K562 (cell line): Measurements from ENCODE around the gene GRB2. TPM values are rescaled to one million over a fixed set of nuclear protein-coding genes. Genes with fewer than 3 reads are reported as not detected.

Experiments
- ATAC-seq: fragments of 200-7000 bp; cut with Tn5 transposase; 3 replicates; pipeline ENCODE4 v1.9.1; 2020; ENCODE audit warnings: moderate library complexity
- BruUV-seq: library from RNA; stranded (reverse); fragments of 400-500 nt; replicated peaks from 2 replicates; lab custom pipeline; 2021; lab: Mats Ljungman, UMichigan
- CTCF ChIA-PET: fragments of 300-600 bp; formaldehyde crosslinking; extraction: SDS; loops from one replicate; lab custom pipeline; 2021; ENCODE audit warnings: low intra/inter-chr PET ratio; lab: Yijun Ruan, JAX
- POLR2A ChIA-PET: fragments of 300-600, 350-650 bp; sonication (Branson Sonifier 250); formaldehyde crosslinking; extraction: SDS; loops from one replicate; lab custom pipeline; 2021; ENCODE audit warnings: antibody characterized with exemption, inconsistent platforms; lab: Yijun Ruan, JAX
- DNase-seq, 4 experiments: peaks; one replicate each; pipeline versions ENCODE4 v3.0.0 to v3.0.0-alpha.2; 2011 to 2018; ENCODE audit warnings: low spot score in 3 of 4, mixed read lengths in 3 of 4; ENCODE audit errors: extremely low read depth in 1 of 4
- FAIRE-seq: peaks from 2 replicates; lab custom pipeline; 2011; peaks lifted over from hg19 to GRCh38; lab: Jason Lieb, UNC
- H2AFZ ChIP-seq: 2 replicates; pipeline ENCODE4 v1.6.0; 2011; ENCODE audit warnings: low read depth, low read length, control low read depth, inconsistent platforms
- H3K27ac ChIP-seq: fragments of 200-600 bp; 3 replicates; pipeline ENCODE4 v1.8.0; 2011; ENCODE audit warnings: low read depth, mild to moderate bottlenecking, control low read depth, inconsistent platforms, low read length, moderate library complexity, mixed read lengths; ENCODE audit errors: extremely low read depth
- H3K27me3 ChIP-seq, 2 experiments: fragments of 300-600 bp in 1 of 2; 2 replicates in 1 of 2; 3 replicates in 1 of 2; pipeline versions ENCODE4 v1.6.0 to v1.8.0; 2011; ENCODE audit warnings: inconsistent platforms in 2 of 2, low read length in 2 of 2, mild to moderate bottlenecking in 1 of 2, mixed read lengths in 1 of 2, moderate library complexity in 1 of 2; ENCODE audit not compliant: control insufficient read depth in 2 of 2, insufficient read depth in 2 of 2
- H3K36me3 ChIP-seq: fragments of 300-600 bp; 3 replicates; pipeline ENCODE4 v1.8.0; 2011; ENCODE audit warnings: mild to moderate bottlenecking, low read length, inconsistent platforms; ENCODE audit not compliant: control insufficient read depth, insufficient read depth
- H3K4me1 ChIP-seq, 2 experiments: fragments of 200-600 bp in 1 of 2; replicated peaks in 1 of 2; 2 replicates in 1 of 2; 3 replicates in 1 of 2; pipeline versions ENCODE4 v1.5.1 to v1.8.0; 2011; ENCODE audit warnings: inconsistent platforms in 2 of 2, low read length in 2 of 2, mild to moderate bottlenecking in 1 of 2, mixed read lengths in 1 of 2, moderate library complexity in 1 of 2; ENCODE audit not compliant: control insufficient read depth in 2 of 2, insufficient read depth in 2 of 2
- H3K4me2 ChIP-seq: 2 replicates; pipeline ENCODE4 v1.6.1; 2011; ENCODE audit warnings: low read length, control low read depth, inconsistent platforms, mixed read lengths; ENCODE audit not compliant: insufficient read depth
- H3K4me3 ChIP-seq: fragments of 200-600 bp; sonication (generic), shearing (Covaris generic); 2 replicates; pipeline ENCODE4 v1.5.1; 2016; ENCODE audit warnings: control low read depth, inconsistent platforms
- H3K79me2 ChIP-seq: fragments of 200-600 bp; 3 replicates; pipeline ENCODE4 v1.8.0; 2011; ENCODE audit warnings: low read length, inconsistent platforms; ENCODE audit not compliant: control insufficient read depth, insufficient read depth
- H3K9ac ChIP-seq, 2 experiments: 2 replicates each; pipeline versions ENCODE4 v1.6.0 to v1.6.1; 2011; ENCODE audit warnings: low read depth in 2 of 2, low read length in 2 of 2, control low read depth in 1 of 2, inconsistent platforms in 1 of 2, mild to moderate bottlenecking in 1 of 2, mixed read lengths in 1 of 2; ENCODE audit not compliant: insufficient read depth in 1 of 2
- H3K9me1 ChIP-seq: one replicate; pipeline ENCODE4 v1.6.0; 2011; ENCODE audit warnings: inconsistent platforms, mild to moderate bottlenecking, low read length, moderate library complexity; ENCODE audit not compliant: control insufficient read depth, insufficient read depth
- H3K9me3 ChIP-seq: replicated peaks from 2 replicates; pipeline ENCODE4 v1.5.1; 2011; ENCODE audit warnings: low read depth, low read length, inconsistent platforms; ENCODE audit not compliant: control insufficient read depth, insufficient read depth
- H4K20me1 ChIP-seq: replicated peaks from 2 replicates; pipeline ENCODE4 v1.6.1; 2011; ENCODE audit warnings: low read length, inconsistent platforms, mixed read lengths; ENCODE audit not compliant: control insufficient read depth, insufficient read depth
- CBX3 ChIP-seq, 2 experiments: IDR thresholded peaks; 1 replicate in 1 of 2; 2 replicates in 1 of 2; pipeline ENCODE4 v1.6.1; 2012; ENCODE audit warnings: inconsistent platforms in 2 of 2, low read length in 2 of 2, borderline replicate concordance in 1 of 2, control low read depth in 1 of 2
- FOXP1 ChIP-seq: sonication (generic); formaldehyde crosslinking; IDR thresholded peaks from 2 replicates; pipeline ENCODE4 v1.8.0; 2022; ENCODE audit warnings: mild to moderate bottlenecking, missing genetic modification reagents
- GTF2A2 ChIP-seq: IDR thresholded peaks from 2 replicates; pipeline ENCODE4 v1.6.1; 2016; ENCODE audit warnings: mild to moderate bottlenecking, missing genetic modification characterization, missing compliant biosample characterization
- KDM2B ChIP-seq: fragments of 250-450 bp; sonication (Bioruptor Pico); IDR thresholded peaks from 2 replicates; pipeline ENCODE4 v1.8.0; 2021; ENCODE audit warnings: mild to moderate bottlenecking, moderate library complexity
- MXD1 ChIP-seq: fragments of 250-450 bp; sonication (Bioruptor Pico); IDR thresholded peaks from 2 replicates; pipeline ENCODE4 v1.8.0; 2021; ENCODE audit warnings: borderline replicate concordance, mild to moderate bottlenecking, moderate library complexity; ENCODE audit not compliant: poor library complexity, severe bottlenecking
- NFIX ChIP-seq: fragments of 250-450 bp; sonication (Bioruptor Pico); IDR thresholded peaks from 2 replicates; pipeline ENCODE4 v1.4.0; 2020; ENCODE audit warnings: low read depth, mild to moderate bottlenecking, moderate library complexity
- SLC30A9 ChIP-seq: fragments of 250-450 bp; sonication (Bioruptor Pico); IDR thresholded peaks from 2 replicates; pipeline ENCODE4 v1.8.0; 2022; ENCODE audit warnings: mild to moderate bottlenecking, moderate library complexity
- SRF ChIP-seq, 2 experiments: fragments of 250-450, 450-650 bp in 1 of 2; sonication (Bioruptor Pico) in 1 of 2; sonication (generic) in 1 of 2; formaldehyde crosslinking; IDR thresholded peaks; 2 replicates each; pipeline versions ENCODE4 v1.5.0 to v1.5.1; 2020 to 2022; ENCODE audit warnings: mild to moderate bottlenecking in 1 of 2, missing genetic modification reagents in 1 of 2
- ZNF518B ChIP-seq: fragments of 250-450 bp; sonication (Bioruptor Pico); IDR thresholded peaks from 2 replicates; pipeline ENCODE4 v1.5.0; 2021; ENCODE audit warnings: mild to moderate bottlenecking, moderate library complexity
- ZNF589 ChIP-seq: fragments of 200-800 bp; sonication (Bioruptor generic); IDR thresholded peaks from 2 replicates; pipeline ENCODE4 v1.6.1; 2016; ENCODE audit warnings: low read depth, missing genetic modification characterization, missing compliant biosample characterization
- WGBS: fragments of 100-300 bp; shearing (Covaris generic); methylation state at CpG from one replicate; pipeline ENCODE4 v1.1.6; 2016; ENCODE audit warnings: low coverage, mixed read lengths; ENCODE audit not compliant: insufficient coverage; ENCODE audit errors: missing lambda C conversion rate; 5-methylcytosine and 5-hydroxymethylcytosine counted together
- in situ Hi-C: fragments of 300-500 bp; cut with MboI; formaldehyde crosslinking; loops from 4 replicates; pipeline ENCODE4 v1.15.0; 2018; ENCODE audit warnings: inconsistent platforms, mixed read lengths
- intact Hi-C: fragments of 100-400 bp; cut with micrococcal nuclease; formaldehyde crosslinking; loops from 2 replicates; pipeline ENCODE4 v1.14.2; 2022
- polyA plus RNA-seq, 8 experiments: library from polyadenylated mRNA; depleted of rRNA in 4 of 8; stranded (reverse) in 5 of 8; unstranded in 3 of 8; fragments of >200 nt; fragmentation: Nextera tagmentation in 2 of 8; fragmentation: Illumina TruSeq in 1 of 8; extraction: Ambion mirVana in 2 of 8; extraction: Trizol in 1 of 8; gene quantifications; 2 replicates each; pipeline versions ENCODE4 v1.2.1 to v1.2.3, GENCODE V29; 2011 to 2014; ENCODE audit warnings: inconsistent platforms in 1 of 8, missing spikeins in 1 of 8
- total RNA-seq, 7 experiments: library from RNA; depleted of rRNA in 6 of 7; stranded (reverse); fragments of >200 nt in 6 of 7; fragmentation: Illumina TruSeq in 2 of 7; extraction: Trizol in 2 of 7; gene quantifications; 2 replicates each; pipeline versions ENCODE4 v1.2.1 to v1.2.3, GENCODE V29; 2011 to 2021; ENCODE audit warnings: low replicate concordance in 1 of 7

Gene GRB2
- total and polyA plus RNA-seq, 9 of the 15 experiments (the other 6 are each of a cell fraction or from before 2014, with no cell fraction given): 57.2 to 136 (median 84.8) TPM

- FAIRE-seq: no peak
- CTCF ChIA-PET: no interaction called here
Observed at GRCh38 chr17:75331671-75332070, 73.8 kb downstream of the GRB2 start.

More at GRCh38 chr17:75331671-75332070, 73.8 kb downstream of the GRB2 start:
- no peak for ATAC-seq
- H3K9me3 ChIP-seq: no peaks in the 10 kb centered on the region
- no peak for DNase-seq
- no peak overlapping the region for H3K27ac ChIP-seq
- H3K4me2 ChIP-seq: no peak overlapping the region
- BruUV-seq: no TSS peak
- H3K4me3 ChIP-seq: no peak overlapping the region
- H3K4me1 ChIP-seq: peaks cover 5 to 8% of the 10 kb centered on the region in 2 experiments; a peak in 4 of 5 replicates
- H3K9ac ChIP-seq: peak overlapping the region in 1 of 2 experiments; percentile 65; a peak in 1 of 4 replicates
- POLR2A ChIA-PET: interaction anchor here (0.7 to 1.3 kb wide), 2 partner anchors 10 to 585 kb away, joined by 3 read pairs; no protein-coding TSS in a partner anchor
- H3K36me3 ChIP-seq: peaks cover 34% of the 10 kb centered on the region; the same call in 1 of the 3 replicates
- in situ Hi-C loops: no loop called here
- peaks cover 71% of the 10 kb centered on the region for H3K79me2 ChIP-seq
- H4K20me1 ChIP-seq: peaks cover 3% of the 10 kb centered on the region; the same call in 1 of the 2 replicates
- 69% methylated on average over 6 of the region's 6 CpGs for WGBS
- H2AFZ ChIP-seq: no peak overlapping the region
- H3K27me3 ChIP-seq: no peaks in the 10 kb centered on the region
- TF ChIP-seq FOXP1: no peak
- TF ChIP-seq CBX3 (IDR thresholded peaks at IDR 0.05; ENCODE audit: borderline replicate concordance in 1 of 2, low read length in 2 of 2): no peak
- no peak for TF ChIP-seq MXD1
- no peak for TF ChIP-seq GTF2A2 (tag)
- TF ChIP-seq SLC30A9 (CRISPR knock-in tag): no peak
- no peak for TF ChIP-seq KDM2B (CRISPR knock-in tag)
- no peak for TF ChIP-seq NFIX (CRISPR knock-in tag)
- TF ChIP-seq ZNF518B (CRISPR knock-in tag): no peak
- TF ChIP-seq SRF (CRISPR knock-in tag; IDR thresholded peaks at IDR 0.05): no peak
- TF ChIP-seq ZNF589 (CRISPR knock-in tag): no peak
- no peaks in the 10 kb centered on the region for H3K9me1 ChIP-seq
- intact Hi-C loops: no loop called here
